Stimulated activated CD4-positive, alpha-beta T cell treated with anti-CD3 and anti-CD28 coated beads, Interleukin-4, amount 100 ng/mL, for 48 hours (primary cell): ENCODE data around the gene METTL21A.
A peak's percentile ranks its signal among the peaks of the same experiment; 100 is the strongest.

Experiments used
- DNase-seq, 2 donors: peaks; one replicate each; pipeline ENCODE4 v3.0.0-alpha.2; 2020; ENCODE audit warnings: low read depth in 2 of 2

METTL21A gene

GRCh38 chr2:207624185-207625013 lies 795 bp downstream of the METTL21A start:
- peak; percentile 52 to 53 for DNase-seq

GRCh38 chr2:207621501-207622039 lies 3.6 kb downstream of the METTL21A start:
- DNase-seq = no peak

GRCh38 chr2:207619764-207620203 lies 5.4 kb downstream of the METTL21A start:
- no peak for DNase-seq

GRCh38 chr2:207617011-207617671 lies 8.1 kb downstream of the METTL21A start:
- no peak for DNase-seq

- no peak for DNase-seq
Observed at GRCh38 chr2:207616185-207616584, 9.0 kb downstream of the METTL21A start.

DNA sequence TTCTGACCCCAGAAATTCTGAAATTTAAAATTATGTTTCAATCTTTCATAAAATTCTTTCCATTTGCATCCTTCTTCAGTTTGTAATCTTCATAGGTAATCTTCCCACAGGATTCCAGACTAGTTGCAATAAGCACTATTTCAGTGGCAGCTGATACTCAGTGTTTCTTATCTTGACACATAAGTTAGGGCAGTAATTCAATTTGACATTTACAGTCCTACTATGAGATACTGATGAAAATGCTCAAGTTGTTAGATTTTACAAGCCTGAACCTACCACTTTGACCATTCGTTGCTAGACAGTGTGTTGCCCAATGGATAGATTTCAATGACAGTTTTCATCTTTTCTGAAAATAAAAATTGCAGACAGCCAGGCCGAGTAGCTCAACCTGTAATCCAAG lies 10.4 kb downstream of the METTL21A start:
- DNase-seq = no peak

- no peak for DNase-seq
Observed at GRCh38 chr2:207612714-207613113, 12.5 kb downstream of the METTL21A start.

- DNase-seq = no peak
Observed at GRCh38 chr2:207606829-207607228, 18.4 kb downstream of the METTL21A start.

- no peak for DNase-seq
Observed at GRCh38 chr2:207606399-207606798, 18.8 kb downstream of the METTL21A start.

- no peak for DNase-seq
Observed at GRCh38 chr2:207603486-207603885, 21.7 kb downstream of the METTL21A start.

- no peak for DNase-seq
Observed at GRCh38 chr2:207601774-207602173, 23.4 kb downstream of the METTL21A start.

DNA sequence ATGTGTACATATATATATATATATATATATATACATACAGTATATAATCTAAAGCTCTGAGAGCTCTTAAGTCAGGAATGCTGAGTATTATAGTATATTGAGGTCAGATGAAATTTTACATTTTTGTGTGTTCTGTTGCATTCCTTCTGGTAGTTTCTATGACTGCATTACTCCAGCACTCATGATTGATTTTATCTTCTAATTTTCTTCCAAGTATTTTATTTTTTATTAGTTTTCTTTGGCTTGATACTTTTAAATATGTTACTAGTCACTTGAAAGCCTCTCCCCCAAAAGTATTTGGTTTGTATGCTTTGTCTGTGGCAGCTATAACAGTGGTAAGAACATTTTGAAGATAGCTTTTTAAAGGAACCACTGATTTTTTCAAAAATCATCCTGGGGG lies 25.0 kb downstream of the METTL21A start:
- no peak for DNase-seq

GRCh38 chr2:207599636-207600035 lies 25.6 kb downstream of the METTL21A start:
- DNase-seq = no peak

- no peak for DNase-seq
Observed at GRCh38 chr2:207594731-207595130, 30.5 kb downstream of the METTL21A start.

DNA sequence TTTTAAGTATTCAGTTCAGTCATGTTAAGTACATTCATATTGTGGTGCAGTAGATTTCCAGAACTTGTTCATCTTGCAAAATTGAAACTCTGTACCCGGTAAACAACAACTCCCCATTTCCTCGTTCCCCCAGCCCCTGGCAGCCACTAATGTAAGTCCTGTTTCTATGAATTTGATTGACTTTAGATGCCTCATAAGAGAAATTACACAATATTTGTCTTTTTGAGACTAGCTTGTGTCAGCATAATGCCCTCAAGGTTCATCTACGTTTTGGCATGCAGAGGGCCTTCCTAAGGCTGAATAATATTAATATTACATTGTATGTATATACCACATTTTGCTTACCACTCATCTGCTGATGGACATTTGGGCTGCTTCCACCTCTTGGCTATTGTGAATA lies 30.9 kb downstream of the METTL21A start:
- no peak for DNase-seq

- no peak for DNase-seq
Observed at GRCh38 chr2:207593277-207593676, 31.9 kb downstream of the METTL21A start.

DNA sequence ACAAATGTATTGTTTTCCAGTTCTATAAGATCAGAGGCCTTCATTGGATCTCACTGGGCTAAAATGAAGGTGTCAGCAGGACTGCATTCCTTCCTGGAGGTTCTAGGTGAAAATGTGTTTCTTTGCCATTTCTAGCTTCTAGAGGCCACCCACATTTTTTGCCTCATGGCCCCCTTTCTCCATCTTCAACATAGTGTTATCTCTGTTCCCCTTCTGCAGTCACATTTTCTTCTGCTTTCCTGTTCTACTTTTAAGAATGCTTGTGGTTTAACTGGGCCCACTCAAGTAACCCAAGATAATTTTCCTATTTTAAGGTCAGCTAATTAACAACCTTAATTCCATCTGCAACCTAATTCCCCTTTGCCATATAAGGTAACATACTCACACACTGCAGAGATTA lies 36.1 kb downstream of the METTL21A start:
- no peak for DNase-seq

DNA sequence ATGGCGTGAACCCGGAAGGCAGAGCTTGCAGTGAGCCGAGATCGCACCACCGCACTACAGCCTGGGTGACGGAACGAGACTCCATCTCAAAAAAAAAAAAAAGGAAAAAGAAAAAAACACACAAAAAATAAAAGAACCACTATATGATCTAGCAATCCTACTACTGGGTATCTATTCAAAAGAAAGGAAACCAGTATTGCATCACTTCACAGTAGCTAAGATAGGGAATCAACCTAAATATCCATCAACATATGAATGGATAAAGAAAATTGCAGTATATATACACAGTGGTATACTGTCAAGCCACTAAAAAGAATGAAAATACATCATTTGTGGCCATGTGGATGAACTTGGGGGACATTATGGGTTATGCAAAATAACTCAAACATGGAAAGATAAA lies 37.9 kb downstream of the METTL21A start:
- no peak for DNase-seq

DNA sequence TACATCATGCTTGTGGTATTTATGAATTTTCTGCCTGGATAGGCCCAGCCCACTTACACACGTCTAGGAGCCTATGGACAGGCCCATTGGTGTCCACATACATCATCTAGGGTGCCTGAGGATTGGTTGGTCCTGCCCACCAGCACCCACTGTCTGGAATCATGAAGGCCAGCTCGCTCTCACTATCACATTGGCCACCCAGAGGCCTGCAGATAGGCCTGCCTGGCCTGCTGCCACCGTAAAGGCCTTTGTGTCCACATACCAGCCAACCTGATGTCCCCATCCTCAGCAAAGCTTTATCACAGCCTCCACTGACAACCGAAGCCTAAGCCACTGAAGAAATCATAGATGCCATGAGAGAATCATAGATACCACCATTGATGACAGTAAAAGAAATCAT lies 40.2 kb downstream of the METTL21A start:
- DNase-seq = no peak

- DNase-seq = no peak
Observed at GRCh38 chr2:207571370-207571769, 53.8 kb downstream of the METTL21A start.

GRCh38 chr2:207567671-207568070 lies 57.5 kb downstream of the METTL21A start:
- no peak for DNase-seq

DNA sequence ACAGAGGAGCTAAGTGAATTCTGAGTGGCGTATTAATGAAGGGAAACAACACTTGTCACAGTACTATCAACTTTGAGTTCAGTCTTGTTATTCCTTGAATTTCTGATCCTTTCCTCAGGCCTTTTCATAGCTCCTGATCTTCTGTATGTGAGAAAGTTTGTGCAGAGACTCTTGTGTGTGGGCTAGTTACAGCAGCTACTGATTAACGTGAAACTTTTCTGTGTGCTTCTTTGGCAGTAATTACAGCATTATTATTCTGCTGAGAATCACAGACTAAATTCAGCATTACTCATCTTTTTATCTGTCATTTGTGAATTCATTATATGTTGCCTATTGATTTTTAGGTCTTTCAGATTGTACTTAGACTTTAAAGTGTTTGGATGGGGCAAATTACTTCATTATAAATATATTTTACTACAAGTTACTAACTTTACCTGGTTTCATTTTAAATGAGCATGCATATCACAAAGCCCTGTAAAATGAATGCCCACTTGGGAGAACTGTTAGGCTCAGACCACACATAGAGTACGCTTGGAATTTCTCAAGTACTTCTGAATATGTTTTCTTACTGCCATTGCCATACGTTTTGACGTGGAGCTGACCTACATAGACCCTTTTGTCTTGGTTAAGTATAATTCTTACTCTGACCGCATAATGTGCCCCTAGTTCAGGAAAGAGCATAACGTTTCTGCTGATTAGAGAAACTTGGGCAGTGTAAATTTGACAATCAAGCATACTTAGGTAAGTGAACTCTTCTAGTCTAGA lies 59.3 kb downstream of the METTL21A start:
- DNase-seq = no peak
